Right atrium auricular region (tissue), 2 donors: ENCODE results near the gene MYADM. TPM values are rescaled to one million over a fixed set of nuclear protein-coding genes. Genes with fewer than 3 reads are reported as not detected.

Source experiments
- DNase-seq: peaks from one replicate; pipeline ENCODE4 v3.0.0-alpha.2; 2019; ENCODE audit warnings: low spot score
- H3K27ac ChIP-seq, 2 donors: fragments of 200-600 bp; sonication (generic); 1 replicate in 1 of 2; 2 replicates in 1 of 2; pipeline ENCODE4 v1.5.1; 2016 to 2019
- H3K27me3 ChIP-seq, 2 donors: fragments of 200-600 bp; sonication (generic); one replicate each; pipeline versions ENCODE4 v1.5.1 to v1.6.0; 2017 to 2019
- H3K36me3 ChIP-seq: fragments of 200-600 bp; sonication (generic); one replicate; pipeline ENCODE4 v1.5.1; 2016
- H3K4me1 ChIP-seq, 2 donors: fragments of 200-600 bp; sonication (generic); one replicate each; pipeline versions ENCODE4 v1.5.1 to v1.6.0; 2017 to 2019
- H3K4me3 ChIP-seq, 2 donors: fragments of 200-600 bp; sonication (generic); 1 replicate in 1 of 2; 2 replicates in 1 of 2; pipeline ENCODE4 v1.5.1; 2017 to 2019; ENCODE audit warnings: mild to moderate bottlenecking in 1 of 2, moderate library complexity in 1 of 2
- H3K9me3 ChIP-seq, 2 donors: fragments of 200-600 bp; sonication (generic); one replicate each; pipeline ENCODE4 v1.5.1; 2019
- total RNA-seq, 2 donors: library from RNA; depleted of rRNA; stranded (reverse); fragments of >200 nt; gene quantifications; one replicate each; pipeline ENCODE4 v1.1.0, GENCODE V29; 2016
- TF ChIP-seq, protein P1 (sequence below), 2 donors: fragments of 200-600 bp; sonication (generic); IDR thresholded peaks; one replicate each; pipeline ENCODE4 v1.5.1; 2019; ENCODE audit warnings: antibody characterized with exemption in 2 of 2

Gene MYADM, protein sequence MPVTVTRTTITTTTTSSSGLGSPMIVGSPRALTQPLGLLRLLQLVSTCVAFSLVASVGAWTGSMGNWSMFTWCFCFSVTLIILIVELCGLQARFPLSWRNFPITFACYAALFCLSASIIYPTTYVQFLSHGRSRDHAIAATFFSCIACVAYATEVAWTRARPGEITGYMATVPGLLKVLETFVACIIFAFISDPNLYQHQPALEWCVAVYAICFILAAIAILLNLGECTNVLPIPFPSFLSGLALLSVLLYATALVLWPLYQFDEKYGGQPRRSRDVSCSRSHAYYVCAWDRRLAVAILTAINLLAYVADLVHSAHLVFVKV
- 100 to 1,000 TPM; 117 to 150 TPM for total RNA-seq

- Histone ChIP-seq H3K36me3 (peaks cover 6% of the 10 kb centered on the region), H3K4me3 (peak within 1 kb of the TSS; percentile 85 to 87), H3K4me1 (peaks cover 0 to 51% of the 10 kb centered on the region in 2 donors), H3K27me3 (no peaks in the 10 kb centered on the region), H3K9me3 (no peaks in the 10 kb centered on the region), H3K27ac (peak within 1 kb of the TSS; percentile 97)
- DNase-seq = peak; percentile 99
- TF ChIP-seq, protein P1, sequence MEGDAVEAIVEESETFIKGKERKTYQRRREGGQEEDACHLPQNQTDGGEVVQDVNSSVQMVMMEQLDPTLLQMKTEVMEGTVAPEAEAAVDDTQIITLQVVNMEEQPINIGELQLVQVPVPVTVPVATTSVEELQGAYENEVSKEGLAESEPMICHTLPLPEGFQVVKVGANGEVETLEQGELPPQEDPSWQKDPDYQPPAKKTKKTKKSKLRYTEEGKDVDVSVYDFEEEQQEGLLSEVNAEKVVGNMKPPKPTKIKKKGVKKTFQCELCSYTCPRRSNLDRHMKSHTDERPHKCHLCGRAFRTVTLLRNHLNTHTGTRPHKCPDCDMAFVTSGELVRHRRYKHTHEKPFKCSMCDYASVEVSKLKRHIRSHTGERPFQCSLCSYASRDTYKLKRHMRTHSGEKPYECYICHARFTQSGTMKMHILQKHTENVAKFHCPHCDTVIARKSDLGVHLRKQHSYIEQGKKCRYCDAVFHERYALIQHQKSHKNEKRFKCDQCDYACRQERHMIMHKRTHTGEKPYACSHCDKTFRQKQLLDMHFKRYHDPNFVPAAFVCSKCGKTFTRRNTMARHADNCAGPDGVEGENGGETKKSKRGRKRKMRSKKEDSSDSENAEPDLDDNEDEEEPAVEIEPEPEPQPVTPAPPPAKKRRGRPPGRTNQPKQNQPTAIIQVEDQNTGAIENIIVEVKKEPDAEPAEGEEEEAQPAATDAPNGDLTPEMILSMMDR (IDR thresholded peaks at IDR 0.05) = no peak
Measured at GRCh38 chr19:53867225-53868090, at the start of gene MYADM. TSS of gene MYADM (plus strand) at chr19:53867883. CDS start at chr19:53873530, 5,647 bp downstream.

- Histone ChIP-seq H3K27ac (no peak overlapping the region), H3K36me3 (no peaks in the 10 kb centered on the region), H3K27me3 (no peaks in the 10 kb centered on the region), H3K9me3 (no peaks in the 10 kb centered on the region), H3K4me1 (no peaks in the 10 kb centered on the region), H3K4me3 (no peak overlapping the region)
- DNase-seq = no peak
- TF ChIP-seq, protein P1 (IDR thresholded peaks at IDR 0.05) = no peak
Measured at GRCh38 chr19:53818756-53819155, 48.9 kb upstream of the MYADM start.

DNA sequence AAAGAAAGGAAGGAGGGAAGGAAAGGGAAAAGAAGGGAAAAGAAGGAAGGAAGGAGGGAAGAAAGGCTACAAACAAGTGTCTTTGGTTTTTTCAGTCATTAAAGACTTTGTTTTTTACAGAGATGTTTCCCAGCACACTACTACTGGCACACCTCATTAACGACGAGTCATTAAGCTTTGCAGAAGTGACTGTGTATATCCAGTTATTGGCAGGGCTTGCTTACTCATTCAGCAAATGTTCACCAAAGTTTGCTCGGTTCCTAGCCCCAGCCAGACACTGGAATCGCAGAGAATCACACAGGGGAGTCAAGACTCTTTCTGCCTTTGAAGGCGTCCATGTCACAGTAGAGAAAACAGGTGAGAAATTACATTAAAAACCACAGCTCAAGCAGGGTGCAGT lies 47.8 kb upstream of the MYADM start:
- TF ChIP-seq, protein P1 (IDR thresholded peaks at IDR 0.05) = no peak
- H3K36me3 ChIP-seq = no peaks in the 10 kb centered on the region
- H3K4me1 ChIP-seq = no peaks in the 10 kb centered on the region
- H3K4me3 ChIP-seq = no peak overlapping the region
- no peak overlapping the region for H3K27ac ChIP-seq
- H3K27me3 ChIP-seq = no peaks in the 10 kb centered on the region
- DNase-seq = no peak
- no peaks in the 10 kb centered on the region for H3K9me3 ChIP-seq

DNA sequence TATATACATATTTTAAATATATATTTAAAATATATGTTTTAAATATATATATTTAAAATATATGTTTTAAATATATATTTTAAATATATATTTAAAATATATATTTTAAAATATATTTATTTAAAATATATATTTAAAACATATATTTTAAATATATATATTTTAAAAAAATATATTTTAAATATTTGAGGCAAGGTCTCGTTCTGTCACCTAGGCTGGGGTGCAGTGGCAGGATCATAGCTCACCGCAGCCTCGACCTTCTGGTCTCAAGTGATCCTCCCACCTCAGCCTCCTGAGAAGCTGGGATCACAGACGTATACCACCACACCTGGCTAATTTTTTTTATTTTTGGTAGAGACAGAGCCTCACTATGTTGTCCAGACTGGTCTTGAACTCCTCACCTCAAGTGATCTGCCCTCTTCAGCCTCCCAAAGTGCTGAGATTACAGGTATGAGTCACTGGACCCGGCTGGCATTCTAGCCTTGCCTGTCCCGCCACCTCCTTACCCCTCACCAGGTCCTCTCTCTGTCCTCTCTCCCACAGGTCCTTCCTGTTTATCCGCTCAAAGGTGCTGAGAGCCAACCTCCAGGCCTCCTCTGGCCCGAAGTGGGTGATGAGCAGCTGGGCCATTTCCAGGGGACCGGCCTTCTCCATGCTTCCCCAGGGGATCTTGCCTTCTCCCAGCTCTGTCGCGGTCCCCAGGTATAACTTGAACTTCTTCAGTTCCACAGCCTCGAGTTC lies 44.1 kb upstream of the MYADM start:
- Histone ChIP-seq H3K27ac (no peak overlapping the region), H3K9me3 (no peaks in the 10 kb centered on the region), H3K36me3 (no peaks in the 10 kb centered on the region), H3K4me1 (no peaks in the 10 kb centered on the region), H3K4me3 (no peak overlapping the region), H3K27me3 (no peaks in the 10 kb centered on the region)
- DNase-seq = no peak
- TF ChIP-seq, protein P1 (IDR thresholded peaks at IDR 0.05) = no peak

- Histone ChIP-seq H3K4me3 (no peak within 1 kb of the TSS), H3K36me3 (no peaks in the 10 kb centered on the region), H3K9me3 (no peaks in the 10 kb centered on the region), H3K27ac (peak within 1 kb of the TSS in 1 of 2 donors; percentile 40), H3K4me1 (no peaks in the 10 kb centered on the region), H3K27me3 (no peaks in the 10 kb centered on the region)
- no peak for DNase-seq
- TF ChIP-seq, protein P1 (IDR thresholded peaks at IDR 0.05) = no peak
Measured at GRCh38 chr19:53824134-53824611, 43.5 kb upstream of the MYADM start, which contains the start of gene NLRP12. TSS of gene NLRP12 (minus strand) at chr19:53824314. CDS start at chr19:53824174, 140 bp downstream.
